ENCODE measurements around the gene THADA. TPM values are rescaled to one million over a fixed set of nuclear protein-coding genes. Genes with fewer than 3 reads are reported as not detected.
"Not testable (repeated sequence)": the region's sequence is repeated elsewhere in the genome, so short reads cannot be mapped to it uniquely, and the experiment has no call there.

THADA gene
- total RNA-seq, 2 donors from 2014 or later, result 23.7 to 69.5 TPM

DNA sequence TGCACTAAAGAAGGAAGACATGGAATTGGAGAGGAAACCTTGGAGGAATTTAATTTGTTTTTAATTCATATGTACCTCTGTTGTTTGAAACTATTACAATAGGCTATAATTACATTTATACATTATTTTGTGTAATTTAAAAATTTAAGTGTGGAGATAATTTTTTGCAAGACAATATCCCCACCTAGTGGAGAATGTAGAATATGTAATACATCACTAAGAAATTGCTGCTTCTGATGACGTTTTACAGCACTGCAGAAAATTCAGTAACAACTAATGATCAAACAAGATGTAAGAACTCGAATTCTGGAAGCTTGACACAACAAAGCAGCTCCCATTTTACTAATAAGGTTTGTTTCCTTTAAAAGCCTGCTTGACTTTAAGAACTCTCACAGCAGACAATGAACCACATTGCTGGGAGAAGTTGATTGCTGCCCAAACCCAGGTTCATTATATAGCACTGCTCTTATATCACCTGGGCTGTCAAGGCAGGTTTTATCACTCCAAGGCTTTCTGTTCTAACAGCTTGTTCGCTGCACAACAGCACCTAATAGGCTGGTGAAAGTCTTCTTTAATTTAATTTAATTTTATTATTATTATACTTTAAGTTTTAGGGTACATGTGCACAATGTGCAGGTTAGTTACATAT lies 53.4 kb downstream of the THADA start:
- H3K36me3 Mint-ChIP-seq, result peaks cover 1% of the 10 kb centered on the region

DNA sequence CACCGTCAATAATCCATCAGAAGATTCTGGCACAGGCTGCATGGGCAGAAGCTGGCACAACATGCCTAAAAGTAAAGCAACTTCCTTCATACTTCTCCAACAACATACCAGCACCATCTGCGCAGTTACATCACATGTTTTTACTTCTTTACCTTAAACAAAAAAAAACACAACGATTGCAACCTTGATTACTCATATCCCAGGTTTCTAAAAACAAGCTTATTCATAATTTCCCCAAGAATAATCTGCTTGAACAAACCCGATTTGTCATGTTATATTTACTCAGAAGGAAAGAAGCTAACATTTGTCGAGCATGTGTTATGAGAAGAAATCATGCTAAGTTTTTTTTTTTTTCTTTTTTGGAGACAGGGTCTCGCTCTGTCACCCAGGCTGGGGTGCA lies 54.7 kb downstream of the THADA start:
- no peaks in the 10 kb centered on the region for H3K9me3 Mint-ChIP-seq
- no peak overlapping the region for H3K27ac Mint-ChIP-seq
- no peak for DNase-seq (ENCODE audit: low spot score)
- peaks cover 0 to 9% of the 10 kb centered on the region in 2 donors for H3K4me1 Mint-ChIP-seq (ENCODE audit: low read depth in 2 of 2)
- H3K36me3 Mint-ChIP-seq, result no peaks in the 10 kb centered on the region
- no peak for ATAC-seq
- no peaks in the 10 kb centered on the region for H3K27me3 Mint-ChIP-seq
- H3K4me3 Mint-ChIP-seq, result no peak overlapping the region

More for the DNA sequence above, 53.4 kb downstream of the THADA start:
- ATAC-seq (no peak), DNase-seq (ENCODE audit: low spot score) (no peak)
- H3K27ac Mint-ChIP-seq, result no peak overlapping the region
- peaks cover 0 to 9% of the 10 kb centered on the region in 2 donors for H3K4me1 Mint-ChIP-seq (ENCODE audit: low read depth in 2 of 2)
- H3K27me3 Mint-ChIP-seq, result no peaks in the 10 kb centered on the region
- H3K9me3 Mint-ChIP-seq, result no peaks in the 10 kb centered on the region
- no peak overlapping the region for H3K4me3 Mint-ChIP-seq

DNA sequence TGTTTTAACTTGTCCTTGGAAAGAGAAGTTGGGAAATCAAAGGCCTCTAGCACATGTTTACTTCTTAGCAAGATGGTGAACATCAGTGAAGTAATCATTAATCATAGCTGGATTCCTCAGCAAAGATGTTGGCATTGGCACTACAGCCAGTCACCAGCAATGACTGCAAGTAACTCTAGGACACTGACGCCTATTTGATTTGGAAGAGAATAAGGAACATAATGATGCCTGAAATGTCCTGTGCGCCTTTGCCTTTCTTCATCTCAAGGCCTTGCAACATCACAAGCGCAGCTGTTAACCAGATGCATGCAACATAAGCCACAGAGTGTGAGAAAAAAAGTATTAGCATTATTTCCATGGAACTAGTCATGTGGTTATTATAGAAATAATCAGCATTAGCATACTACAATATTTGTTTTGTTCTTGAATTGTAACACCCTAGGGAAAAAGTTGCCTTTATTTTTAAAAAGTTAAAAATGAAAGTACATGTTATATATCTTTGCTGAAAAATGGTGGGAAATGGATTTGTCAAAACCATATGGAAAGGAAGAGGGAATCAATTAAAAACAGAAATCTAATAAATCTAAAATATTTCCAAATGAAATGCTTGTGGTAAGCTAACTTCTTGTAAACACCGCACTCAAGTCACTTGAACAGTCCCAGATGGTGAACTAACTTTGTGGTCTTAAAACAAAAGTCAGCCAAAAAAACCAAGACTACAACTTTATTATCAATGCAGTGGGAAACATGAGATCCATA lies 55.6 kb downstream of the THADA start:
- no peak for ATAC-seq
- no peaks in the 10 kb centered on the region for H3K27me3 Mint-ChIP-seq

DNA sequence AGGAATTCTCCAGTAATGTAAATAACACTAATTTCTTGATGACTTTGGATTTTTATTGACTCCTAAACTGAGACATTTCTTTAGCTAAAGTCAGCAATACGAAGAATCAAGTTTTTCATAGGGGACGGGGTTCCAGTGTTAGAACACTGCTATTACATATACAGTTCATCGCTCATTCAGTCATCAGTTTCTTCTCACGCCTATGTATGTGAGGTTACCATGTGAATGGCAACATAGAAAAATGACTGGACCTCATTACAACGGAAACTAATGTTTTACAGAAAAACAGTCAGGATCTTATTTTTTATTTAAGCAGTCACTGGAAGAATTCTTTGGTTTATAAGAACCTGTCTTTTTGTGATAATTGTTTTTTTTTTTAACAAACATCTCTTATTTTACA lies 56.4 kb downstream of the THADA start:
- no peak overlapping the region for H3K27ac Mint-ChIP-seq
- DNase-seq (ENCODE audit: low spot score) (no peak), ATAC-seq (no peak)
- no peak overlapping the region for H3K4me3 Mint-ChIP-seq
- H3K36me3 Mint-ChIP-seq, result peaks cover 9% of the 10 kb centered on the region
- no peaks in the 10 kb centered on the region for H3K27me3 Mint-ChIP-seq
- no peaks in the 10 kb centered on the region for H3K9me3 Mint-ChIP-seq
- H3K4me1 Mint-ChIP-seq (ENCODE audit: low read depth in 2 of 2), result peaks cover 0 to 9% of the 10 kb centered on the region in 2 donors

More for the DNA sequence above, 55.6 kb downstream of the THADA start:
- Mint-ChIP-seq H3K27ac (no peak overlapping the region), H3K4me1 (ENCODE audit: low read depth in 2 of 2) (peaks cover 0 to 9% of the 10 kb centered on the region in 2 donors), H3K9me3 (no peaks in the 10 kb centered on the region), H3K4me3 (no peak overlapping the region), H3K36me3 (peaks cover 2% of the 10 kb centered on the region)
- no peak for DNase-seq (ENCODE audit: low spot score)

DNA sequence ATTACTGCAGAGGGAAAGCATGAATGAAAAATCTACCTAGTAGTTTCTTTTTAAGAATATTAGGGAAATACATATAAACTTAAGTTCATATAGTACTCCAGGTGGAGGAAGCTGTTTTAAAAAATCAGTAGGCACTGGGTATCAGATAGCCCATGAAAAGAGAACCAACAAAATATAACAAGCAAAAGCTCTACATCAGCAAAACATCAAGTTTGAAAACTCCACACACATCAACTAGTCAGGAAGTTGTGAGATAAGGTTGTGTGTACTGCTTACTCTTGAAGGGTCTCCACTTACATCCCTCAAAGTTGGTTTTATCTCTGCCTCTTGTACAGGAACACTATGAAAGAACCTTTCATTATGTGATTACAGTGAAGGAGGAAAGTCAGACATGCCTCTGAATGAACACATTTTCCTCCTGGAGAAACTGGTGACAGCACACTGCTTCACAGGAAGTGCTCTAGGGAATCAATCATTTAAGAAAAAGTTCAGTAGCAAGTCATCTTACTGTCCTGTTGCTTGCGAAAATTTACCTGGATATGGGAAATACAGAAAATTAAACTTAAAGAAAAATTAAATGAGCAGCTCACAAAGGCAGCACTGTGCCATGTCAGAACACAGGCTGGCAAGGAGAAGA lies 57.7 kb downstream of the THADA start:
- no peak for DNase-seq (ENCODE audit: low spot score)
- ATAC-seq, result no peak
- H3K4me1 Mint-ChIP-seq (ENCODE audit: low read depth in 2 of 2), result peaks cover 0 to 9% of the 10 kb centered on the region in 2 donors
- H3K27me3 Mint-ChIP-seq, result no peaks in the 10 kb centered on the region
- H3K9me3 Mint-ChIP-seq, result no peaks in the 10 kb centered on the region
- no peak overlapping the region for H3K27ac Mint-ChIP-seq
- H3K4me3 Mint-ChIP-seq, result no peak overlapping the region
- peaks cover 12% of the 10 kb centered on the region for H3K36me3 Mint-ChIP-seq

DNA sequence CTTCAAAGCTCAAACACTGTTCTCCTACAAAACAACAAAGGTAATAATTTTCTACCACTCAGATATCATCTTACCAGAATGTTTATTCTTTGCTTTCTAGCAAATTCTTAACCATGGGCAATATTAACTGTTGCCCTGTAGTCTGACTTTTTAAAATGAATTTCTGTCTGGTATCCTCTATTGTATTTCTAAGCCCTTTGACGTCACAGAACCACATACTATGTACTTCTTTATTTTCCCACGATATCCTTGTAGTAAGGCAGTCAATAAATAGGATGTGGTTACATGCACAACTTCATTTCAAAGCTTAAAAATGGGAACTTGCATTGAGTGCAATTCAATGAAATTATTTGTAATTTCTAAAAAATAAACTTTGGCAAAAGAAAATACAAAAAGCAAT lies 58.7 kb downstream of the THADA start:
- no peak overlapping the region for H3K4me3 Mint-ChIP-seq
- H3K36me3 Mint-ChIP-seq, result peaks cover 12% of the 10 kb centered on the region
- no peak for DNase-seq (ENCODE audit: low spot score)
- H3K4me1 Mint-ChIP-seq (ENCODE audit: low read depth in 2 of 2), result peaks cover 4 to 9% of the 10 kb centered on the region in 2 donors
- no peaks in the 10 kb centered on the region for H3K27me3 Mint-ChIP-seq
- H3K27ac Mint-ChIP-seq, result no peak overlapping the region
- ATAC-seq, result no peak
- H3K9me3 Mint-ChIP-seq, result no peaks in the 10 kb centered on the region

DNA sequence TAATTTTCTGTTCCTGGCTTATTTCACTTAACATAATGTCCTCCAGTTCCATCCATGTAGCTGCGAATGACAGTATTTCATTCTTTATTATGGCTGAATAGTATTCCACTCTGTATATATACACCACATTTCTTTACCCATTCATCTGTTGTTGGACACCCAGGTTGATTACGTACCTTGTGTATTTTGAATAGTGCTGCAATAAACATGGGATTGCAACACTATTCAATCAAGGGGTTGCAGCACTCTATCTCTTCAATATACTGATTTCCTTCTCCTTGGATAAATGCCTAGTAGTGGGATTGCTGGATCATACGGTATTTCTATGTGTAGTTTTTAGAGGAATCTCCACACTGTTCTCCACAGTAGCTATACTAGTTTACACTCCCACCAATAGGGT lies 61.3 kb downstream of the THADA start:
- no peaks in the 10 kb centered on the region for H3K9me3 Mint-ChIP-seq
- DNase-seq (ENCODE audit: low spot score) (no peak), ATAC-seq (no peak)
- no peak overlapping the region for H3K4me3 Mint-ChIP-seq
- no peaks in the 10 kb centered on the region for H3K27me3 Mint-ChIP-seq
- peaks cover 12% of the 10 kb centered on the region for H3K36me3 Mint-ChIP-seq
- peaks cover 0 to 8% of the 10 kb centered on the region in 2 donors for H3K4me1 Mint-ChIP-seq (ENCODE audit: low read depth in 2 of 2)
- H3K27ac Mint-ChIP-seq, result no peak overlapping the region

DNA sequence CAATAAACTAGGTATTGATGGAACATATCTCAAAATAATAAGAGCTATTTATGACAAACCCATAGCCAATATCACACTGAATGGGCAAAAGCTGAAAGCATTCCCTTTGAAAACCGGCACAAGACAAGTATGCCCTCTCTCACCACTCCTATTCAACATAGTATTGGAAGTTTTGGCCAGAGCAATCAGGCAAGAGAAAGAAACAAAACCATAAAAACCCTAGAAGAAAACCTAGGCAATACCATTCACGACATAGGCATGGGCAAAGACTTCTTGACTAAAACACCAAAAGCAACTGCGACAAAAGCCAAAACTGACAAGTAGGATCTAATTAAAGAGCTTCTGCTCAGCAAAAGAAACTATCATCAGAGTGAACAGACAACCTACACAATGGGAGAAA lies 63.3 kb downstream of the THADA start:
- not testable (repeated sequence) for H3K27ac Mint-ChIP-seq; H3K9me3 Mint-ChIP-seq; H3K4me3 Mint-ChIP-seq; H3K27me3 Mint-ChIP-seq; ATAC-seq; DNase-seq (ENCODE audit: low spot score); H3K4me1 Mint-ChIP-seq (ENCODE audit: low read depth in 2 of 2)
- peaks cover 12% of the 10 kb centered on the region for H3K36me3 Mint-ChIP-seq

DNA sequence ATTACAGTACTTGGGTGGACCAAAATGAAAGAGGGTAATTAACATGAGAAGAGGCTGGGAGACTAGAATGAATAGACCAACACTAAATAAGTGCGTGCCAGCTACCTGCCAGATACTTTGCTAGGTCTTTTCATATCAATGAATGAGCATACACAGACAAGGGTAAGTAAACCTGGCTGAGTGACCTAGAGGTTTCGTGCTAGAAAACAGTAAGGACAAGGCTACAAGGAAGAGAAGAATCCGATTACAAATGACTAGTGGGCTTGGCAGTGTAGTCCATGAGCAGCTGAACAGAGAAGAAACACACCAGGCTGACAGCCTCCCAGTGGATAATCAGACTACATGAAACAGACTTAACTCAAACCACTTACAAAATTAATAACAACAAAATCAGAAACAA lies 64.6 kb downstream of the THADA start:
- H3K27me3 Mint-ChIP-seq, result no peaks in the 10 kb centered on the region
- peaks cover 18% of the 10 kb centered on the region for H3K36me3 Mint-ChIP-seq
- ATAC-seq (no peak), DNase-seq (ENCODE audit: low spot score) (no peak)
- H3K4me3 Mint-ChIP-seq, result no peak overlapping the region
- H3K27ac Mint-ChIP-seq, result no peak overlapping the region
- peaks cover 4 to 8% of the 10 kb centered on the region in 2 donors for H3K4me1 Mint-ChIP-seq (ENCODE audit: low read depth in 2 of 2)
- H3K9me3 Mint-ChIP-seq, result no peaks in the 10 kb centered on the region

DNA sequence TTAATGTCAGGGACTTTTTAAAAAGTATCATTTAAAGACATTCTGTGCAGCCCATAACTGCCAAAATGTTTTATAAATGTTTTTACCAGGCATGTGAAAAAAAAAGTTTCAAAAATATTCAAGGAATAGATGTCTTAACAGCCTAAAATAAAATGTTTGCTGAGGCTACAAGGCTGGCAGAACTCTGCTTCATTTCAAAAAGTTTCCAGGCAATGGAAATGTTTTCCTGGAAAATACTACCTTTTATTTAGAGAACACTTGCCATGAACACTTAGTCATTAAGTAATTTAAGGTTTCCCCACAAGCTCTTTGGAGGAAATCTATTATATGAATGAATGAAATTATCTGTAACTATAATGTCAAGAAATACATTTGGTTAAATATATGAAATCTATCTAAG lies 68.8 kb downstream of the THADA start:
- H3K27ac Mint-ChIP-seq, result no peak overlapping the region
- peaks cover 4 to 16% of the 10 kb centered on the region in 2 donors for H3K4me1 Mint-ChIP-seq (ENCODE audit: low read depth in 2 of 2)
- no peak overlapping the region for H3K4me3 Mint-ChIP-seq
- ATAC-seq (no peak), DNase-seq (ENCODE audit: low spot score) (no peak)
- no peaks in the 10 kb centered on the region for H3K27me3 Mint-ChIP-seq
- H3K9me3 Mint-ChIP-seq, result no peaks in the 10 kb centered on the region
- H3K36me3 Mint-ChIP-seq, result peaks cover 22% of the 10 kb centered on the region

DNA sequence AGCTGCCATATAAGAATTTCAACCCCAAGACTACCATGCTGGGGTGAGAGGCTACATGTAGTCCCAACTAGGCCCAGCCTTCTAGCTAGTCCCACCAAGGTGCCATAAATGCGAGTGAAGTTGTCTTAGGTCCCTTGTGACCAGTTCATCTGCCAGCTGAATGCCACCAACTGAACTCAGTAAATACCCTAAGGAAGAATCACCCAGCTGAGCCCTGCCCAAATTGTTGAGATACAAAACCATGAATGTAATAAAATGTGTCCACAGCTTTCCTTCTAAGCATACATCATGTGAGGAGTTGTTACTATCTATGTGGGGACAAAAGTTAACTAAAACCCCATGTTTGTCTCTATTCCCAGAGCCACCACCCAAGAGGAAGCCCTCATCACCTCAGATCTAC lies 70.3 kb downstream of the THADA start:
- no peak overlapping the region for H3K27ac Mint-ChIP-seq
- no peaks in the 10 kb centered on the region for H3K9me3 Mint-ChIP-seq
- ATAC-seq (no peak), DNase-seq (ENCODE audit: low spot score) (no peak)
- H3K36me3 Mint-ChIP-seq, result peaks cover 22% of the 10 kb centered on the region
- no peak overlapping the region for H3K4me3 Mint-ChIP-seq
- H3K4me1 Mint-ChIP-seq (ENCODE audit: low read depth in 2 of 2), result peaks cover 0 to 17% of the 10 kb centered on the region in 2 donors
- no peaks in the 10 kb centered on the region for H3K27me3 Mint-ChIP-seq

DNA sequence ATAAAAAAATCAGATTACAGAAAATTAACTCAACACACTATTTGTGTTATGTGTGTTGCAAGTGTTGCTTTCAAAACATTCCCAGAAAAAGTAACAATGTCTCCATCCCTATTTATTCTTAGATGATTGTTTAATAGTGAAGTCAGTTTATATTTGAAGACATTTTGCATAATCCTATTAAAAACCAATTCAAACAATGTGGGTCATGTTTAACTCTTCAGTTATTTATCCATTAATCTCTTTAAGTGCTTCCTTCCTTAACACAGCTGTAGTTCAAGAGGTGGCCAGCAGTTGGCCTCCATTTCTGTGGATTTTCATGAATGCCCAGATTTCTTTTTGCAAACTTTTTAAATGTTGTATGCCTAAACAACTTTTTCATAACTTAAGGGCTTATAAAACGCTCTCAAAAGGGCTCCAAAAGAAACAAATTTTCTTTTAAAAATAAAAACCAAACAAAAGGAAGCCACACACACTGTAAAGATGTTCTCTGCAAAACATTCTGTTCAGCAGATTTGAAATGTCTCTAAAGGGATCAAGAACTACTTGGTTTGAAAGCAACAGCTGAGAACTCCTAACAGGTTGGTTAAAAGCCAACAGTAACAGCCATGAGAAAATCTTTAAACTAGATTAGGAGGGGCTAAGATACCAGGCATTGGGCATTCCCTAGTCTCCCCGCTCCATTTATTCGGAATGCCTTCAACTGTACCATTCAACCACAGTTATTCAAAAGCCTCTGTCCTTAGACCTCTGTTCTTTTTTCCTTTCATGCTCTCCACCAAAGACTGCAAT lies 71.5 kb downstream of the THADA start:
- DNase-seq (ENCODE audit: low spot score) (no peak), ATAC-seq (no peak)
- H3K9me3 Mint-ChIP-seq, result no peaks in the 10 kb centered on the region
- H3K27me3 Mint-ChIP-seq, result no peaks in the 10 kb centered on the region
- H3K36me3 Mint-ChIP-seq, result peaks cover 22% of the 10 kb centered on the region
- H3K27ac Mint-ChIP-seq, result no peak overlapping the region
- no peak overlapping the region for H3K4me3 Mint-ChIP-seq
- peaks cover 3 to 17% of the 10 kb centered on the region in 2 donors for H3K4me1 Mint-ChIP-seq (ENCODE audit: low read depth in 2 of 2)

DNA sequence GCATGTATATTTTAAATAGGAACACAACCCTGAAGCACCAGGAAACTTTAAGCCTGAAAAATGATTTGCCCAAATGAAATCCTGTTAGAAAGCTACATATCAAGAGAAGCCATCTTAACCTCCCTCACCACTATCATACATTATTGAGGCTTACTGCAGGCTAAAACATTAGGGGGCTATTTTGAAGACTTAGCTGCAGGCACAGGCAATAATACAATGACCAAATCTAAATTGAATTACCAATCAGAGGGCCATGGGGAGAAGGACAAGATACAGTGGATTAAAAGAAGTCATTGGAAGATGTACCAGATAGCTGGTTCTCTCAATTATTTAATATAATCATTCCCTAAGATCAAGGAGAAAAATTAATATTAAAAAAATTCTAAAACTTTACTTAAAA lies 73.7 kb downstream of the THADA start:
- Mint-ChIP-seq H3K9me3 (no peaks in the 10 kb centered on the region), H3K4me3 (no peak overlapping the region), H3K27ac (no peak overlapping the region), H3K36me3 (peaks cover 22% of the 10 kb centered on the region), H3K27me3 (no peaks in the 10 kb centered on the region), H3K4me1 (ENCODE audit: low read depth in 2 of 2) (peaks cover 11 to 17% of the 10 kb centered on the region in 2 donors)
- no peak for ATAC-seq
- no peak for DNase-seq (ENCODE audit: low spot score)
